ENCODE data around the gene RNF183.

- TF ChIP-seq, protein P1, sequence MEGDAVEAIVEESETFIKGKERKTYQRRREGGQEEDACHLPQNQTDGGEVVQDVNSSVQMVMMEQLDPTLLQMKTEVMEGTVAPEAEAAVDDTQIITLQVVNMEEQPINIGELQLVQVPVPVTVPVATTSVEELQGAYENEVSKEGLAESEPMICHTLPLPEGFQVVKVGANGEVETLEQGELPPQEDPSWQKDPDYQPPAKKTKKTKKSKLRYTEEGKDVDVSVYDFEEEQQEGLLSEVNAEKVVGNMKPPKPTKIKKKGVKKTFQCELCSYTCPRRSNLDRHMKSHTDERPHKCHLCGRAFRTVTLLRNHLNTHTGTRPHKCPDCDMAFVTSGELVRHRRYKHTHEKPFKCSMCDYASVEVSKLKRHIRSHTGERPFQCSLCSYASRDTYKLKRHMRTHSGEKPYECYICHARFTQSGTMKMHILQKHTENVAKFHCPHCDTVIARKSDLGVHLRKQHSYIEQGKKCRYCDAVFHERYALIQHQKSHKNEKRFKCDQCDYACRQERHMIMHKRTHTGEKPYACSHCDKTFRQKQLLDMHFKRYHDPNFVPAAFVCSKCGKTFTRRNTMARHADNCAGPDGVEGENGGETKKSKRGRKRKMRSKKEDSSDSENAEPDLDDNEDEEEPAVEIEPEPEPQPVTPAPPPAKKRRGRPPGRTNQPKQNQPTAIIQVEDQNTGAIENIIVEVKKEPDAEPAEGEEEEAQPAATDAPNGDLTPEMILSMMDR (IDR thresholded peaks at IDR 0.05), result no peak
- TF ChIP-seq POLR2A (IDR thresholded peaks at IDR 0.05), result no peak
Observed at GRCh38 chr9:113302792-113303418, at the start of gene RNF183.
